H1 (cell line): ENCODE results near the gene GPR18. TPM values are rescaled to one million over a fixed set of nuclear protein-coding genes. Genes with fewer than 3 reads are reported as not detected.

Experiments
- CTCF ChIA-PET: fragments of 300-600 bp; sonication (Branson Sonifier 250); formaldehyde crosslinking; loops from one replicate; lab custom pipeline; 2021; ENCODE audit not compliant: partially characterized antibody; lab: Charles Lee
- POLR2A ChIA-PET: fragments of 300-600 bp; sonication (Branson Sonifier 250); formaldehyde crosslinking; loops from one replicate; lab custom pipeline; 2021; ENCODE audit warnings: inconsistent platforms; ENCODE audit not compliant: partially characterized antibody; lab: Charles Lee
- DNase-seq, 2 experiments: peaks; one replicate each; pipeline versions ENCODE4 v3.0.0 to v3.0.0-alpha.2; 2010 to 2022; ENCODE audit warnings: low spot score in 2 of 2, low read depth in 1 of 2, mixed read lengths in 1 of 2
- FAIRE-seq: peaks from 2 replicates; lab custom pipeline; 2011; peaks lifted over from hg19 to GRCh38; lab: Jason Lieb, UNC
- H2AFZ ChIP-seq: 2 replicates; pipeline ENCODE4 v1.8.1; 2012; ENCODE audit warnings: low read length, inconsistent platforms
- H2AK5ac ChIP-seq: 2 replicates; pipeline ENCODE4 v1.6.1; 2013; ENCODE audit warnings: low read depth, low read length
- H2BK120ac ChIP-seq: replicated peaks from 2 replicates; pipeline ENCODE3; 2013; ENCODE audit warnings: low read depth, low read length, inconsistent platforms
- H2BK12ac ChIP-seq: 2 replicates; pipeline ENCODE4 v1.6.1; 2013; ENCODE audit warnings: low read depth, low read length
- H2BK15ac ChIP-seq: 2 replicates; pipeline ENCODE4 v1.6.1; 2013; ENCODE audit warnings: low read length
- H2BK20ac ChIP-seq: 2 replicates; pipeline ENCODE4 v1.6.1; 2013; ENCODE audit warnings: low read length
- H2BK5ac ChIP-seq: 2 replicates; pipeline ENCODE4 v1.6.1; 2013; ENCODE audit warnings: low read depth, low read length
- H3K14ac ChIP-seq: 2 replicates; pipeline ENCODE4 v1.6.1; 2013; ENCODE audit warnings: inconsistent platforms; ENCODE audit not compliant: insufficient read length
- H3K18ac ChIP-seq: 2 replicates; pipeline ENCODE4 v1.6.1; 2013; ENCODE audit warnings: low read length; ENCODE audit errors: extremely low read depth
- H3K23ac ChIP-seq: 2 replicates; pipeline ENCODE4 v1.6.1; 2013; ENCODE audit warnings: inconsistent platforms; ENCODE audit not compliant: insufficient read length
- H3K23me2 ChIP-seq: 2 replicates; pipeline ENCODE4 v1.6.1; 2013; ENCODE audit warnings: low read depth, low read length
- H3K27ac ChIP-seq: 2 replicates; pipeline ENCODE4 v1.6.1; 2011; ENCODE audit warnings: low read depth, low read length, inconsistent platforms
- H3K27me3 ChIP-seq, 4 experiments: replicated peaks in 1 of 4; 1 replicate in 1 of 4; 2 replicates in 3 of 4; pipeline versions ENCODE4 v1.6.1 to v1.8.1; 2011 to 2013; ENCODE audit warnings: low read length in 3 of 4, mild to moderate bottlenecking in 3 of 4, inconsistent platforms in 2 of 4, mixed read lengths in 2 of 4, moderate library complexity in 1 of 4; ENCODE audit not compliant: control insufficient read depth in 3 of 4, insufficient read depth in 3 of 4; ENCODE audit errors: extremely low read depth in 1 of 4
- H3K36me3 ChIP-seq, 4 experiments: 2 replicates each; pipeline versions ENCODE4 v1.6.1 to v1.8.1; 2011 to 2013; ENCODE audit warnings: mild to moderate bottlenecking in 4 of 4, low read length in 3 of 4, moderate library complexity in 2 of 4, control low read depth in 1 of 4, inconsistent platforms in 1 of 4; ENCODE audit not compliant: insufficient read depth in 4 of 4, control insufficient read depth in 2 of 4
- H3K4ac ChIP-seq: replicated peaks from 2 replicates; pipeline ENCODE3; 2013; ENCODE audit warnings: low read length, low read depth, mixed read lengths, inconsistent platforms; ENCODE audit not compliant: insufficient read length
- H3K4me1 ChIP-seq, 4 experiments: replicated peaks in 1 of 4; 1 replicate in 1 of 4; 2 replicates in 3 of 4; pipeline versions ENCODE4 v1.6.1 to v1.8.1; 2011 to 2013; ENCODE audit warnings: low read length in 3 of 4, inconsistent platforms in 2 of 4, mixed read lengths in 1 of 4; ENCODE audit not compliant: insufficient read depth in 4 of 4, control insufficient read depth in 3 of 4
- H3K4me2 ChIP-seq, 2 experiments: 2 replicates each; pipeline versions ENCODE4 v1.6.1 to v1.8.1; 2011 to 2013; ENCODE audit warnings: low read depth in 2 of 2, low read length in 2 of 2, control low read depth in 1 of 2, inconsistent platforms in 1 of 2, mild to moderate bottlenecking in 1 of 2; ENCODE audit not compliant: insufficient read depth in 1 of 2
- H3K4me3 ChIP-seq, 4 experiments: fragments of 200-600, 300-600 bp in 1 of 4; sonication (generic), shearing (Covaris generic), sonication (Bioruptor Twin) in 1 of 4; 2 replicates each; pipeline versions ENCODE4 v1.5.1 to v1.8.1; 2011 to 2016; ENCODE audit warnings: low read length in 4 of 4, low read depth in 3 of 4, control low read depth in 2 of 4, inconsistent platforms in 2 of 4, mild to moderate bottlenecking in 2 of 4, mixed read lengths in 1 of 4, moderate library complexity in 1 of 4; ENCODE audit not compliant: insufficient read depth in 2 of 4; ENCODE audit errors: extremely low read depth in 1 of 4
- H3K56ac ChIP-seq: replicated peaks from 2 replicates; pipeline ENCODE3; 2013; ENCODE audit warnings: low read depth, mild to moderate bottlenecking, mixed read lengths, low read length, inconsistent platforms; ENCODE audit not compliant: insufficient read length
- H3K79me1 ChIP-seq: 2 replicates; pipeline ENCODE4 v1.6.1; 2013; ENCODE audit warnings: low read depth, low read length, control low read depth
- H3K79me2 ChIP-seq, 2 experiments: 2 replicates each; pipeline versions ENCODE4 v1.6.1 to v1.8.1; 2012 to 2013; ENCODE audit warnings: low read length in 2 of 2, mild to moderate bottlenecking in 2 of 2, inconsistent platforms in 1 of 2; ENCODE audit not compliant: insufficient read depth in 2 of 2, control insufficient read depth in 1 of 2
- H3K9ac ChIP-seq, 4 experiments: replicated peaks in 1 of 4; 1 replicate in 1 of 4; 2 replicates in 3 of 4; pipeline versions ENCODE4 v1.6.1 to v1.8.1; 2011 to 2013; ENCODE audit warnings: low read depth in 3 of 4, low read length in 3 of 4, control low read depth in 2 of 4, mild to moderate bottlenecking in 2 of 4, moderate library complexity in 2 of 4, inconsistent platforms in 1 of 4; ENCODE audit errors: extremely low read depth in 1 of 4
- H3K9me3 ChIP-seq, 2 experiments: 2 replicates each; pipeline versions ENCODE4 v1.6.1 to v1.8.1; 2012 to 2013; ENCODE audit warnings: mild to moderate bottlenecking in 2 of 2, moderate library complexity in 2 of 2, control low read depth in 1 of 2, inconsistent platforms in 1 of 2, low read depth in 1 of 2, low read length in 1 of 2, mixed read lengths in 1 of 2; ENCODE audit not compliant: insufficient read depth in 2 of 2
- H4K20me1 ChIP-seq, 2 experiments: replicated peaks in 1 of 2; 2 replicates each; pipeline versions ENCODE3 to v1.8.1; 2011 to 2013; ENCODE audit warnings: inconsistent platforms in 2 of 2, low read length in 2 of 2, mild to moderate bottlenecking in 1 of 2; ENCODE audit not compliant: insufficient read depth in 2 of 2, control insufficient read depth in 1 of 2
- H4K5ac ChIP-seq: 2 replicates; pipeline ENCODE4 v1.6.1; 2013; ENCODE audit warnings: low read length, low read depth, mixed read lengths, inconsistent platforms; ENCODE audit not compliant: insufficient read length
- H4K8ac ChIP-seq: 2 replicates; pipeline ENCODE4 v1.8.0; 2013; ENCODE audit warnings: mild to moderate bottlenecking, moderate library complexity, low read length, inconsistent platforms; ENCODE audit not compliant: insufficient read depth; ENCODE audit errors: extremely low read depth
- H4K91ac ChIP-seq: replicated peaks from 2 replicates; pipeline ENCODE3; 2013; ENCODE audit warnings: low read length, mixed read lengths, inconsistent platforms; ENCODE audit not compliant: insufficient read length
- BACH1 ChIP-seq: IDR thresholded peaks from 2 replicates; pipeline ENCODE4 v1.6.1; 2012; ENCODE audit warnings: low read length, improper control_type of control experiment
- CBX8 ChIP-seq: fragments of 300-800, 300-1000 bp; sonication (generic); IDR thresholded peaks from 2 replicates; pipeline ENCODE4 v1.7.1; 2016; ENCODE audit warnings: low read depth, low read length, borderline replicate concordance
- CHD2 ChIP-seq: IDR thresholded peaks from 2 replicates; pipeline ENCODE4 v1.6.1; 2012; ENCODE audit warnings: low read length, improper control_type of control experiment
- EGR1 ChIP-seq: IDR thresholded peaks from 2 replicates; pipeline ENCODE4 v1.6.1; 2011; ENCODE audit warnings: low read depth, low read length, borderline replicate concordance
- EP300 ChIP-seq, 2 experiments: IDR thresholded peaks; 1 replicate in 1 of 2; 2 replicates in 1 of 2; pipeline ENCODE4 v1.6.1; 2011 to 2012; ENCODE audit warnings: low read depth in 2 of 2, low read length in 2 of 2, mild to moderate bottlenecking in 2 of 2, borderline replicate concordance in 1 of 2, inconsistent platforms in 1 of 2, moderate library complexity in 1 of 2
- GTF2F1 ChIP-seq: IDR thresholded peaks from 2 replicates; pipeline ENCODE4 v1.6.1; 2012; ENCODE audit warnings: low read depth, low read length, improper control_type of control experiment, borderline replicate concordance
- HDAC6 ChIP-seq: IDR thresholded peaks from one replicate; pipeline ENCODE4 v1.7.1; 2012; ENCODE audit warnings: low read depth, mild to moderate bottlenecking, inconsistent platforms, low read length, moderate library complexity
- JUN ChIP-seq: IDR thresholded peaks from 2 replicates; pipeline ENCODE4 v1.6.1; 2011; ENCODE audit warnings: low read depth, mild to moderate bottlenecking, improper control_type of control experiment, low read length
- PHF8 ChIP-seq: fragments of 200-600 bp; sonication (generic); conservative IDR thresholded peaks from 2 replicates; pipeline ENCODE4 v1.7.1; 2012; ENCODE audit warnings: low read depth, mild to moderate bottlenecking, inconsistent platforms, low read length, moderate library complexity
- POLR2A ChIP-seq, 2 experiments: IDR thresholded peaks; 1 replicate in 1 of 2; 2 replicates in 1 of 2; pipeline ENCODE4 v1.6.1; 2011; ENCODE audit warnings: low read depth in 2 of 2, low read length in 2 of 2, mild to moderate bottlenecking in 2 of 2; ENCODE audit errors: control extremely low read depth in 1 of 2
- RNF2 ChIP-seq: fragments of 200-900, 300-1000 bp; sonication (generic); IDR thresholded peaks from 2 replicates; pipeline ENCODE4 v1.7.1; 2016; ENCODE audit warnings: borderline replicate concordance, low read depth, mild to moderate bottlenecking, antibody characterized with exemption, low read length; ENCODE audit not compliant: poor library complexity, severe bottlenecking; ENCODE audit errors: missing control alignments
- RXRA ChIP-seq: IDR thresholded peaks from 2 replicates; pipeline ENCODE4 v1.6.1; 2011; ENCODE audit warnings: low read depth, mild to moderate bottlenecking, low read length, moderate library complexity; ENCODE audit not compliant: insufficient read depth
- SAP30 ChIP-seq: fragments of 300-600 bp; sonication (generic); IDR thresholded peaks from 2 replicates; pipeline ENCODE4 v1.7.1; 2012; ENCODE audit warnings: low read length, moderate library complexity, mild to moderate bottlenecking, inconsistent platforms; ENCODE audit not compliant: insufficient read depth, insufficient replicate concordance
- SIRT6 ChIP-seq: IDR thresholded peaks from one replicate; pipeline ENCODE4 v1.7.1; 2012; ENCODE audit warnings: low read length, inconsistent platforms
- WGBS, 2 experiments: shearing (Covaris generic) in 1 of 2; methylation state at CpG; one replicate each; pipeline versions ENCODE4 v1.1.6 to v1.1.7; 2013 to 2015; ENCODE audit warnings: low lambda C conversion rate in 2 of 2, mixed read lengths in 2 of 2, inconsistent platforms in 1 of 2, low coverage in 1 of 2, missing lambda C conversion rate in 1 of 2; ENCODE audit not compliant: insufficient replicate concordance in 2 of 2, insufficient coverage in 1 of 2, insufficient read length in 1 of 2; ENCODE audit errors: extremely low coverage in 1 of 2, missing lambda C conversion rate in 1 of 2; 5-methylcytosine and 5-hydroxymethylcytosine counted together
- polyA plus RNA-seq, 7 experiments: library from polyadenylated mRNA; depleted of rRNA in 3 of 7; stranded (reverse) in 5 of 7; unstranded in 2 of 7; fragments of >200 nt in 5 of 7; fragments of 200-250 nt in 2 of 7; gene quantifications; 1 replicate in 5 of 7; 2 replicates in 1 of 7; 4 replicates in 1 of 7; pipeline versions ENCODE4 v1.2.1 to v1.2.3, GENCODE V29; 2011 to 2013; ENCODE audit warnings: missing spikeins in 2 of 7, mixed read lengths in 2 of 7
- total RNA-seq: library from RNA; stranded (reverse); fragmentation: NEBNext Ultra II Directional; extraction: Animal tissue kit (Norgen Biotek cat#: 25700); gene quantifications from 2 replicates; pipeline ENCODE4 v1.2.1, GENCODE V29; 2021

GPR18 gene
- total and polyA plus RNA-seq, 2 of the 8 experiments (the other 6 are each of a cell fraction or from before 2014, with no cell fraction given): not detected

- FAIRE-seq (no peak), DNase-seq (no peak)
- Histone ChIP-seq H4K5ac (no peak overlapping the region), H3K79me1 (peaks cover 2% of the 10 kb centered on the region; the same call in 1 of the 2 replicates), H3K27ac (no peak overlapping the region), H3K27me3 (no peaks in the 10 kb centered on the region), H3K4me2 (no peak overlapping the region), H3K23me2 (no peaks in the 10 kb centered on the region), H2BK5ac (no peak overlapping the region), H2BK20ac (no peak overlapping the region), H3K9me3 (no peaks in the 10 kb centered on the region), H3K56ac (no peak overlapping the region), H4K8ac (no peak overlapping the region), H3K79me2 (no peaks in the 10 kb centered on the region), H3K4me3 (no peak overlapping the region), H4K91ac (no peak overlapping the region), H3K36me3 (0 out of 8 replicates have a peak, but pooled peaks cover 0 to 3% (median 0%) of the 10 kb centered on the region in 4 experiments), H2BK120ac (no peak overlapping the region), H2BK15ac (no peak overlapping the region), H3K4ac (no peak overlapping the region), H2AFZ (no peak overlapping the region), H3K14ac (no peak overlapping the region), H3K9ac (no peak overlapping the region), H3K23ac (no peak overlapping the region), H3K4me1 (peaks cover 0 to 6% (median 4%) of the 10 kb centered on the region in 4 experiments; a peak in 5 of 7 replicates), H3K18ac (no peak overlapping the region), H4K20me1 (peaks cover 0 to 1% of the 10 kb centered on the region in 2 experiments), H2AK5ac (no peak overlapping the region), H2BK12ac (no peak overlapping the region)
- WGBS, 2 experiments: 93% methylated on average over 2 of the region's 2 CpGs; no CpG with 5 or more reads in 1 of the 2 experiments
- POLR2A ChIA-PET: no interaction called here
- CTCF ChIA-PET: interaction anchor here (1.0 to 10.8 kb wide), 5 partner anchors 20 to 115 kb away, joined by 3 to 242 read pairs (median 6); no protein-coding TSS in a partner anchor
- TF ChIP-seq BACH1 (no peak), GTF2F1 (no peak), JUN (no peak), CBX8 (no peak), SIRT6 (no peak), RNF2 (no peak), RXRA (no peak), POLR2A (IDR thresholded peaks at IDR 0.05; ENCODE audit: control extremely low read depth in 1 of 2, low read depth in 2 of 2, low read length in 2 of 2) (no peak), SAP30 (no peak), HDAC6 (no peak), CHD2 (no peak), EGR1 (no peak), PHF8 (no peak), EP300 (IDR thresholded peaks at IDR 0.05; ENCODE audit: borderline replicate concordance in 1 of 2, low read depth in 2 of 2, low read length in 2 of 2) (no peak)
These were observed 14.3 kb upstream of the GPR18 start for GRCh38 chr13:99272481-99272880.
